Heart right ventricle (tissue), 16 donors: ENCODE measurements around the gene PFKP. TPM values are rescaled to one million over a fixed set of nuclear protein-coding genes. Genes with fewer than 3 reads are reported as not detected.

Experiments used
- ATAC-seq, 8 donors: fragments of 200-7000 bp; cut with Tn5 transposase; one replicate each; pipeline ENCODE4 v1.9.1; 2020; ENCODE audit warnings: mild to moderate bottlenecking in 8 of 8, moderate library complexity in 8 of 8, moderate number of reproducible peaks in 1 of 8
- DNase-seq, 2 donors: peaks; one replicate each; pipeline ENCODE4 v3.0.0-alpha.2; 2020
- H3K27ac ChIP-seq, 10 donors: fragments of 200-600 bp; sonication (generic) in 2 of 10; one replicate each; pipeline versions ENCODE4 v1.5.0 to v1.8.0; 2020 to 2022; ENCODE audit warnings: mild to moderate bottlenecking in 3 of 10
- H3K27me3 ChIP-seq, 7 donors: fragments of 200-600 bp; one replicate each; pipeline ENCODE4 v1.8.0; 2021 to 2022; ENCODE audit warnings: mild to moderate bottlenecking in 2 of 7
- H3K36me3 ChIP-seq, 9 donors: fragments of 200-600 bp; sonication (generic) in 1 of 9; one replicate each; pipeline versions ENCODE4 v1.5.0 to v1.8.0; 2020 to 2022; ENCODE audit warnings: mild to moderate bottlenecking in 2 of 9
- H3K4me1 ChIP-seq, 9 donors: fragments of 200-600 bp; sonication (generic) in 1 of 9; one replicate each; pipeline versions ENCODE4 v1.5.0 to v1.8.0; 2020 to 2022; ENCODE audit warnings: mild to moderate bottlenecking in 4 of 9
- H3K4me3 ChIP-seq, 10 donors: fragments of 200-600 bp; sonication (generic) in 2 of 10; one replicate each; pipeline versions ENCODE4 v1.5.0 to v1.8.0; 2020 to 2022; ENCODE audit warnings: mild to moderate bottlenecking in 7 of 10, moderate library complexity in 2 of 10
- H3K9me3 ChIP-seq, 11 donors: fragments of 200-600 bp in 10 of 11; sonication (generic) in 2 of 11; one replicate each; pipeline versions ENCODE4 v1.5.0 to v1.8.0; 2013 to 2022; ENCODE audit warnings: mild to moderate bottlenecking in 2 of 11, control low read depth in 1 of 11, moderate library complexity in 1 of 11
- WGBS, 2 donors: extraction: QIAGEN DNeasy Blood & Tissue Kit; methylation state at CpG; one replicate each; pipeline ENCODE4 v1.1.7; 2013; ENCODE audit warnings: inconsistent platforms in 1 of 2; 5-methylcytosine and 5-hydroxymethylcytosine counted together
- intact Hi-C, 10 donors: fragments of 100-400 bp; cut with DNase I; formaldehyde crosslinking; loops; one replicate each; pipeline versions ENCODE4 v1.11.1 to v1.14.2; 2022
- polyA plus RNA-seq, 2 donors: library from polyadenylated mRNA; stranded (reverse); fragments of 200-250 nt; gene quantifications; one replicate each; pipeline ENCODE4 v1.2.3, GENCODE V29; 2013
- total RNA-seq, 10 donors: library from RNA; stranded (reverse); fragmentation: NEBNext Ultra II Directional in 3 of 10; extraction: Animal tissue kit (Norgen Biotek cat#: 25700) in 3 of 10; gene quantifications; one replicate each; pipeline versions ENCODE4 v1.2.1 to v1.2.4, GENCODE V29; 2021 to 2023
- TF ChIP-seq, protein P1 (sequence below), 9 donors: fragments of 200-600 bp; sonication (generic) in 2 of 9; IDR thresholded peaks; one replicate each; pipeline versions ENCODE4 v1.5.0 to v1.8.0; 2021 to 2022; ENCODE audit warnings: antibody characterized with exemption in 9 of 9, mild to moderate bottlenecking in 5 of 9, moderate library complexity in 1 of 9
- donor health status: Arrhythmogenic right ventricular cardiomyopathy.
- donor health status: ischemic (EF 13 %, LVEDD 7.1; RV severe dilation, severe dysfunction).
- donor health status: healthy with polysubstance abuse.
- donor health status: DM: no; HTN: yes; CAD: no.
- donor health status: DM: no; HTN: no; CAD: no.
- donor health status: ischemic (EF 25% LVEDD 6.9; RV normal size, moderate dysfunction).
- donor health status: ischemic (EF 25% LVEDD 5.7; RV mildly dilated, moderate dysfunction).
- donor health status: healthy.
- donor health status: DM: yes; HTN: yes; CAD: no.
- donor health status: Ischemic cardiomyopathy.
- donor health status: ischemic (EF 35%, LVEDD 5.7; RV mildly dilated, moderate dysfunction).
- donor health status: nonischemic (EF 11% LVEDD 7.7; RV severe dilation, severe dysfunction).
- donor health status: DM: yes; HTN: yes; CAD: no.
- donor health status: PGD.
- donor health status: ischemic (EF 29% LVEDD 5.4; RV normal size, mild dysfunction).
- donor health status: nonischemic (EF 23%, LVEDD 6.1; RV moderate dilation, normal function).

Gene PFKP
- total and polyA plus RNA-seq, 12 donors: 68.3 to 316 (median 220) TPM

DNA sequence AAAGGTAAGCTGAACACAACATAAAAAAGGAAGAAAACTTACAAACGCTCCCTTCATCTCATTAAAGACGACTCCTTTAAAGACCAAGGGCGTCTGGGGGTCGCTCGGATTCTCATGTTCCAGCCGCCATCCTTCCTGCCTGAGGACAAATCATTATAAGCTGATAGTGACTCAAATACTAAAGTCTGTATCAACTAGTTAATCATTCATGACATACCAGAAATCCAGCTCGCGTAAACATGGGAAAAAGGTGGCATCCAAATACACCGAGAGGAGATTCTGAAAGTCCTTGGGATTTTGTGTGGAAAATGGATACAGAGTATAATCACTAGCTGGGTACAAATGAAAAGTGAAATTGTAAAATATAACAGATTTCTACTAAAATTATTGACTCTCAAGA lies 97.8 kb downstream of the PFKP start:
- DNase-seq: no peak
- intact Hi-C loops: no loop called here
- no peak overlapping the region for H3K27ac ChIP-seq
- TF ChIP-seq, protein P1, sequence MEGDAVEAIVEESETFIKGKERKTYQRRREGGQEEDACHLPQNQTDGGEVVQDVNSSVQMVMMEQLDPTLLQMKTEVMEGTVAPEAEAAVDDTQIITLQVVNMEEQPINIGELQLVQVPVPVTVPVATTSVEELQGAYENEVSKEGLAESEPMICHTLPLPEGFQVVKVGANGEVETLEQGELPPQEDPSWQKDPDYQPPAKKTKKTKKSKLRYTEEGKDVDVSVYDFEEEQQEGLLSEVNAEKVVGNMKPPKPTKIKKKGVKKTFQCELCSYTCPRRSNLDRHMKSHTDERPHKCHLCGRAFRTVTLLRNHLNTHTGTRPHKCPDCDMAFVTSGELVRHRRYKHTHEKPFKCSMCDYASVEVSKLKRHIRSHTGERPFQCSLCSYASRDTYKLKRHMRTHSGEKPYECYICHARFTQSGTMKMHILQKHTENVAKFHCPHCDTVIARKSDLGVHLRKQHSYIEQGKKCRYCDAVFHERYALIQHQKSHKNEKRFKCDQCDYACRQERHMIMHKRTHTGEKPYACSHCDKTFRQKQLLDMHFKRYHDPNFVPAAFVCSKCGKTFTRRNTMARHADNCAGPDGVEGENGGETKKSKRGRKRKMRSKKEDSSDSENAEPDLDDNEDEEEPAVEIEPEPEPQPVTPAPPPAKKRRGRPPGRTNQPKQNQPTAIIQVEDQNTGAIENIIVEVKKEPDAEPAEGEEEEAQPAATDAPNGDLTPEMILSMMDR (IDR thresholded peaks at IDR 0.05): no peak
- H3K36me3 ChIP-seq: peaks cover 0 to 100% (median 72%) of the 10 kb centered on the region in 9 donors
- H3K9me3 ChIP-seq: no peaks in the 10 kb centered on the region
- H3K4me1 ChIP-seq: no peaks in the 10 kb centered on the region
- no peak for ATAC-seq
- no peak overlapping the region for H3K4me3 ChIP-seq
- H3K27me3 ChIP-seq: no peaks in the 10 kb centered on the region
- WGBS, 2 donors: 91% methylated on average over 9 of the region's 9 CpGs

GRCh38 chr10:3166496-3167290 lies 99.3 kb downstream of the PFKP start:
- TF ChIP-seq, protein P1 (IDR thresholded peaks at IDR 0.05): no peak
- Histone ChIP-seq H3K4me3 (no peak overlapping the region), H3K9me3 (no peaks in the 10 kb centered on the region), H3K36me3 (peaks cover 0 to 89% (median 72%) of the 10 kb centered on the region in 9 donors), H3K27me3 (no peaks in the 10 kb centered on the region), H3K4me1 (peaks cover 3 to 14% (median 6%) of the 10 kb centered on the region in 9 donors), H3K27ac (no peak overlapping the region)
- ATAC-seq: no peak
- WGBS, 2 donors: 96% methylated on average over 10 of the region's 10 CpGs
- intact Hi-C loops: no loop called here
- DNase-seq: no peak

DNA sequence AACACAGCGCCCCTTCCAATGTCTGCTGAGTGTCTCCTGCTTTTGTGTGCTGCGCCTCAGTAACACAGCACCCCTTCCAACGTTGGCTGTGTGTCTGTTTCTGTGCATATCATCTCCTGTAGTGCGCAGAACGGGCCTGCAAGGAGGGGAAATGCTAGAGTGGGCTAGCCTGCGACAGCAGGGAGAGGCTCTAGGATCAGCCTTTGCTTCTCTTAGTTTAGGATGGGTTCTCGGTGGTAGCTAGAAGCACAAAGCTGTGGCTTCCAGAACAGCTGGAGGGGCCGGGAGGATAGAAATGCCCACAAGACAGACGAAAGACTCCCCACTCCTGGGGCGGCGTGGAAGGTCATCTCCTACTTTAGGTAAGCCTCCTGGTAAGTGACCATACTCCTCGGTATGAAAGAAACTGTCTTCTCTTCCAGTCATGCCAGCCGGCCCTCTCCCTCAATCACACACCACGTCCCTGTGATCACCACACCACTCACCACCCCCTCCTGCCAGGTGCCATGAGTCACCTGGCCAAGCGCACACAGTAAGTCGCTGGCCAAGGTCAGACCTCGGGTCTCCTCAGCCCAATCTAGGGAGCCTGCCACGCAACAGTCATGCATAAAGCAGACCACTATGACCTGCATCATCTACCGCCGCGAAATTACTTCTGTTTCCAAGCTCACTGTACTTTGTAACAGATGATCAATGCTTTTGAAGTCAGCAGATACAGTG lies 100.4 kb downstream of the PFKP start:
- H3K27ac ChIP-seq: no peak overlapping the region
- no peaks in the 10 kb centered on the region for H3K27me3 ChIP-seq
- H3K9me3 ChIP-seq: no peaks in the 10 kb centered on the region
- DNase-seq: no peak
- H3K4me3 ChIP-seq: no peak overlapping the region
- peaks cover 3 to 17% (median 9%) of the 10 kb centered on the region in 9 donors for H3K4me1 ChIP-seq
- peaks cover 0 to 78% (median 64%) of the 10 kb centered on the region in 9 donors for H3K36me3 ChIP-seq
- TF ChIP-seq, protein P1 (IDR thresholded peaks at IDR 0.05): no peak
- no peak for ATAC-seq
- intact Hi-C loops: no loop called here
- WGBS, 2 donors: 92 to 93% methylated on average over 21 of the region's 21 CpGs

DNA sequence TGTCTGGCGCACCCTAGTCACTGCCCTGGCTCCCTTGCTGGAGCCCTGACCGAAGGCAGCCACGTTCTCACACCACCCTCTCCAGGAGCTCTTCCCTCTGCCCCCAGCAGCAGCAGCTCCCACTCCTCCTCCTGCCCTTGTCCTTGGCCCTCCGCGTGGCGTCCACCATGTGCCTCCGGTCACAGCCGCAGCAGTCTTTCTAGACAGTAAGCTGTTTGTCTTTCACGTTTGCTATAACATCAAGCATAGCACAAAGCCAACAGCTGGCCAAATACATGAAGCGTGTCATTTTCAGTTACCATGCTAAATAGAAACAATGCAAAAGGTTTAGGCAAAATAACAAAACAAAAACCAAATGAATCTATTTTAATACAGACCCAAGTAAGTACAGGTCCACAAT lies 101.9 kb downstream of the PFKP start:
- 89 to 93% methylated on average over 10 of the region's 10 CpGs for WGBS, 2 donors
- intact Hi-C loops: no loop called here
- Histone ChIP-seq H3K4me1 (peaks cover 3 to 18% (median 9%) of the 10 kb centered on the region in 9 donors), H3K36me3 (peaks cover 0 to 63% (median 49%) of the 10 kb centered on the region in 9 donors), H3K27ac (no peak overlapping the region), H3K9me3 (no peaks in the 10 kb centered on the region), H3K4me3 (no peak overlapping the region), H3K27me3 (no peaks in the 10 kb centered on the region)
- DNase-seq: no peak
- ATAC-seq: no peak
- TF ChIP-seq, protein P1 (IDR thresholded peaks at IDR 0.05): no peak
